OCI-LY7 (cell line): ENCODE measurements around the gene CTAG1A. TPM values are rescaled to one million over a fixed set of nuclear protein-coding genes. Genes with fewer than 3 reads are reported as not detected.
"Not testable (repeated sequence)": the region's sequence is repeated elsewhere in the genome, so short reads cannot be mapped to it uniquely, and the experiment has no call there.

ENCODE experiments used
- BruUV-seq: library from RNA; stranded (reverse); fragments of 400-500 nt; replicated peaks from 2 replicates; lab custom pipeline; 2021; lab: Mats Ljungman, UMichigan
- CTCF ChIA-PET: fragments of 300-600 bp; sonication (Branson Sonifier 250); formaldehyde crosslinking; loops from one replicate; lab custom pipeline; 2022; ENCODE audit warnings: antibody characterized with exemption; ENCODE audit not compliant: unreplicated experiment; lab: Charles Lee
- POLR2A ChIA-PET: fragments of 300-600 bp; sonication (Branson Sonifier 250); formaldehyde crosslinking; loops from one replicate; lab custom pipeline; 2022; ENCODE audit warnings: antibody characterized with exemption; lab: Charles Lee
- DNase-seq: peaks from one replicate; pipeline ENCODE4 v3.0.0-alpha.2; 2015; ENCODE audit warnings: low spot score
- H2AFZ ChIP-seq: fragments of 200-600 bp; sonication (generic), shearing (Covaris generic); 2 replicates; pipeline ENCODE4 v1.6.1; 2014; ENCODE audit warnings: mild to moderate bottlenecking, antibody characterized with exemption, low read length, moderate library complexity
- H3K27ac ChIP-seq: fragments of 200-600 bp; sonication (generic); 2 replicates; pipeline ENCODE4 v1.5.1; 2014; ENCODE audit warnings: mixed run types, low read depth, mild to moderate bottlenecking, moderate library complexity, low read length, inconsistent platforms; ENCODE audit not compliant: poor library complexity, severe bottlenecking
- H3K36me3 ChIP-seq: fragments of 200-600 bp; sonication (generic); 2 replicates; pipeline ENCODE4 v1.6.1; 2014; ENCODE audit warnings: mild to moderate bottlenecking, antibody characterized with exemption, low read length, moderate library complexity, mixed read lengths; ENCODE audit not compliant: insufficient read depth
- H3K4me1 ChIP-seq: fragments of 200-600 bp; sonication (generic); 2 replicates; pipeline ENCODE4 v1.5.1; 2014; ENCODE audit warnings: mild to moderate bottlenecking, low read length; ENCODE audit not compliant: insufficient read depth, poor library complexity, severe bottlenecking
- H3K4me2 ChIP-seq: fragments of 200-600 bp; sonication (generic); 2 replicates; pipeline ENCODE4 v1.6.1; 2014; ENCODE audit warnings: mild to moderate bottlenecking, low read length
- H3K4me3 ChIP-seq: fragments of 200-600 bp; sonication (generic); 2 replicates; pipeline ENCODE4 v1.5.1; 2014; ENCODE audit warnings: mild to moderate bottlenecking, low read depth, low read length; ENCODE audit not compliant: poor library complexity, severe bottlenecking
- H3K79me2 ChIP-seq: fragments of 200-600 bp; sonication (generic); 2 replicates; pipeline ENCODE4 v1.6.1; 2016; ENCODE audit warnings: low read depth, mild to moderate bottlenecking, low read length, moderate library complexity, mixed read lengths; ENCODE audit not compliant: insufficient read depth
- H3K9me2 ChIP-seq: fragments of 200-600 bp; sonication (generic); 2 replicates; pipeline ENCODE4 v1.6.1; 2016; ENCODE audit warnings: mild to moderate bottlenecking, low read length, mixed read lengths; ENCODE audit not compliant: insufficient read depth
- H3K9me3 ChIP-seq: fragments of 200-600 bp; sonication (generic); 2 replicates; pipeline ENCODE4 v1.6.1; 2014; ENCODE audit warnings: mild to moderate bottlenecking, mixed run types, low read length, mixed read lengths
- H4K20me1 ChIP-seq: fragments of 200-600 bp; sonication (generic); 2 replicates; pipeline ENCODE4 v1.6.1; 2014; ENCODE audit warnings: mild to moderate bottlenecking, antibody characterized with exemption, low read length, moderate library complexity, mixed read lengths; ENCODE audit not compliant: insufficient read depth
- EZH2phosphoT487 ChIP-seq: fragments of 200-600 bp; sonication (generic); IDR thresholded peaks from 2 replicates; pipeline ENCODE4 v1.6.1; 2018; ENCODE audit warnings: low read depth, borderline replicate concordance, mild to moderate bottlenecking, mixed run types, antibody characterized with exemption, low read length, moderate library complexity, mixed read lengths
- intact Hi-C: fragments of 100-400 bp; cut with micrococcal nuclease; formaldehyde crosslinking; loops from one replicate; pipeline ENCODE4 v1.10.0; 2022; ENCODE audit not compliant: unreplicated experiment
- total RNA-seq, 2 experiments: library from RNA; depleted of rRNA in 1 of 2; stranded (reverse); fragments of >200 nt in 1 of 2; shearing (Covaris generic) in 1 of 2; gene quantifications; 2 replicates each; pipeline ENCODE4 v1.2.3, GENCODE V29; 2014 to 2022
- TF ChIP-seq, protein P1 (sequence below): fragments of 200-600 bp; sonication (generic); conservative IDR thresholded peaks from 2 replicates; pipeline ENCODE4 v1.5.1; 2014; ENCODE audit warnings: mild to moderate bottlenecking, antibody characterized with exemption, low read length, moderate library complexity, mixed read lengths

The CTAG1A gene
- total RNA-seq, 2 experiments from 2014 or later: not detected

DNA sequence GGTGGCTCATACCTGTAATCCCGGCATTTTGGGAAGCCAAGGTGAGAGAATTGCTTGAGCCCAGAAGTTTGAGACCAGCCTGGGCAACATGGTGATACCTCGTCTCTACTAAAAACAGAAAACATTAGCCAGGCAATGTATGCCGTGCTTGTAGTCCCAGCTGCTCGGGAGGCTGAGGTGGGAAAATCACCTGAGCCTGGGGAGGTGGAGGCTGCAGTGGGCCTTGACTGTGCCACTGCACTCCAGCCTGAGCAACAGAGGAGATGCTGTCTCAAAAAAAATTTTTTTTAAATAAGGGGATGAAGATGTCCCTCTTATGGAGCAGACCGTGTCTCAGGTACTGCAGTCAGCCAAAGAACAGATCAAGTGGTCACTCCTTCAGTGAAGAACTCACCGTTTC is 20.6 kb downstream of the CTAG1A start:
- no peak overlapping the region for H2AFZ ChIP-seq
- H3K79me2 ChIP-seq: no peaks in the 10 kb centered on the region
- intact Hi-C loops: no loop called here
- H4K20me1 ChIP-seq: no peaks in the 10 kb centered on the region
- H3K9me3 ChIP-seq: no peaks in the 10 kb centered on the region
- H3K4me2 ChIP-seq: no peak overlapping the region
- no peak overlapping the region for H3K4me3 ChIP-seq
- H3K9me2 ChIP-seq: no peaks in the 10 kb centered on the region
- BruUV-seq: no TSS peak
- no peak overlapping the region for H3K27ac ChIP-seq
- no peak for DNase-seq
- CTCF ChIA-PET: no interaction called here
- POLR2A ChIA-PET: no interaction called here
- no peaks in the 10 kb centered on the region for H3K4me1 ChIP-seq
- TF ChIP-seq EZH2phosphoT487: no peak
- TF ChIP-seq, protein P1, sequence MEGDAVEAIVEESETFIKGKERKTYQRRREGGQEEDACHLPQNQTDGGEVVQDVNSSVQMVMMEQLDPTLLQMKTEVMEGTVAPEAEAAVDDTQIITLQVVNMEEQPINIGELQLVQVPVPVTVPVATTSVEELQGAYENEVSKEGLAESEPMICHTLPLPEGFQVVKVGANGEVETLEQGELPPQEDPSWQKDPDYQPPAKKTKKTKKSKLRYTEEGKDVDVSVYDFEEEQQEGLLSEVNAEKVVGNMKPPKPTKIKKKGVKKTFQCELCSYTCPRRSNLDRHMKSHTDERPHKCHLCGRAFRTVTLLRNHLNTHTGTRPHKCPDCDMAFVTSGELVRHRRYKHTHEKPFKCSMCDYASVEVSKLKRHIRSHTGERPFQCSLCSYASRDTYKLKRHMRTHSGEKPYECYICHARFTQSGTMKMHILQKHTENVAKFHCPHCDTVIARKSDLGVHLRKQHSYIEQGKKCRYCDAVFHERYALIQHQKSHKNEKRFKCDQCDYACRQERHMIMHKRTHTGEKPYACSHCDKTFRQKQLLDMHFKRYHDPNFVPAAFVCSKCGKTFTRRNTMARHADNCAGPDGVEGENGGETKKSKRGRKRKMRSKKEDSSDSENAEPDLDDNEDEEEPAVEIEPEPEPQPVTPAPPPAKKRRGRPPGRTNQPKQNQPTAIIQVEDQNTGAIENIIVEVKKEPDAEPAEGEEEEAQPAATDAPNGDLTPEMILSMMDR: no peak
- H3K36me3 ChIP-seq: no peaks in the 10 kb centered on the region

DNA sequence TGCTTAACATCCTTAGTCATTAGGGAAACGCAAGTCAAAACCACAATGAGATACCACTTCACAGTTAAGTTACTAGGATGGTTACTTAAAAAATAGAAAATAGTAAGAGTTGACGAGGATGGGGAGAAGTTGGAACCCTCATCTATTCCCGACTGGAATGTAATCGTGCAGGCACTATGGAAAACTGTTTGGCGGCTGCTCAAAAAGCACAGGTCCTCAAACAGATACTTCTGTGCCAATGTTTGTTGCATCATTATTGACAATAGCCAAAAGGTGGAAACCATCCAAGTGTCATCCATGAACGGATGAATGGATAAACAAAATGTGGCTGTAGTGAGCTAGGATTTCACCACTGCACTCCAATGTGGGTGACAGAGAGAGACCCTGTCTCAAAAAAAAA is 22.4 kb downstream of the CTAG1A start:
- BruUV-seq: no TSS peak
- no peak overlapping the region for H3K4me3 ChIP-seq
- TF ChIP-seq, protein P1: no peak
- no peak for TF ChIP-seq EZH2phosphoT487
- no peak overlapping the region for H3K27ac ChIP-seq
- CTCF ChIA-PET: no interaction called here
- intact Hi-C loops: no loop called here
- H4K20me1 ChIP-seq: no peaks in the 10 kb centered on the region
- no peaks in the 10 kb centered on the region for H3K36me3 ChIP-seq
- POLR2A ChIA-PET: no interaction called here
- H3K9me2 ChIP-seq: no peaks in the 10 kb centered on the region
- H3K4me1 ChIP-seq: no peaks in the 10 kb centered on the region
- H3K79me2 ChIP-seq: no peaks in the 10 kb centered on the region
- no peaks in the 10 kb centered on the region for H3K9me3 ChIP-seq
- no peak overlapping the region for H3K4me2 ChIP-seq
- no peak overlapping the region for H2AFZ ChIP-seq
- DNase-seq: no peak

DNA sequence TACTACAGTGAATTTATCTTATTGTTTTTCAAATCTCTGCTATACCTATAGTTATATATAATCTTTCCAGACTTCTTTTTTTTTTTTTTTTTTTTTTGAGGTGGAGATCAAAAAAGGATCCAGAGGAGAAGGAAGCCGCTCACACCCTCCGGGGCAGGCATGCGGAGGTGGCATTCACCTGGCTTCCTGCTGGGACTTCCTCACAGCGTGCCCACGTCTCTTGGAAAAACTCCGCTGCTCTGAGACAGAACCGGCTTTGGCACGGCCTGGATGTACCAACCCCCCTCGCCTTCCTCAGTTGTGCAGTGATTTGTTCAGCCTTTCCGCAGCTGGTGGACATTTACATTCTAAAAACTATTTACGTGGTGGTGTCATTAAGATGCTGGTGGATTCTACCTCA is 23.0 kb downstream of the CTAG1A start:
- H4K20me1 ChIP-seq, BruUV-seq, H3K4me2 ChIP-seq, H3K9me3 ChIP-seq, H3K4me1 ChIP-seq, H3K4me3 ChIP-seq, H2AFZ ChIP-seq, POLR2A ChIA-PET, H3K79me2 ChIP-seq, H3K9me2 ChIP-seq, H3K27ac ChIP-seq, DNase-seq, H3K36me3 ChIP-seq, CTCF ChIA-PET, intact Hi-C loops: not testable (repeated sequence)

DNA sequence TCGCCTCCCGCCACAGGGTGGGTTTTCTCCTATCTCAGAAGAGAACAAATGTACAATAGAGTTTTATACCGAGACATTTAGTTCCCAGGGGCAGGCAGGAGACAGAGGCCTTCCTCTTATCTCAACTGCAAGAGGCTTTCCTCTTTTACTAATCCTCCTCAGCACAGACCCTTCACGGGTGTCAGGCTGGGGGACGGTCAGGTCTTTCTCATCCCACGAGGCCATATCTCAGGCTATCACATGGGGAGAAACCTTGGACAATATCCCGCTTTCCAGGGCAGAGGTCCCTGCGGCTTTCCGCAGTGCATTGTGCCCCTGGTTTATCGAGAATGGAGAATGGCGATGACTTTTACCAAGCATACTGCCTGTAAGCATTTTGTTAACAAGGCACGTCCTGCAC is 23.9 kb downstream of the CTAG1A start:
- CTCF ChIA-PET, BruUV-seq, H3K27ac ChIP-seq, H4K20me1 ChIP-seq, H2AFZ ChIP-seq, POLR2A ChIA-PET, H3K36me3 ChIP-seq, H3K79me2 ChIP-seq, H3K4me1 ChIP-seq, H3K4me3 ChIP-seq, intact Hi-C loops, H3K4me2 ChIP-seq, DNase-seq, H3K9me3 ChIP-seq, H3K9me2 ChIP-seq: not testable (repeated sequence)

DNA sequence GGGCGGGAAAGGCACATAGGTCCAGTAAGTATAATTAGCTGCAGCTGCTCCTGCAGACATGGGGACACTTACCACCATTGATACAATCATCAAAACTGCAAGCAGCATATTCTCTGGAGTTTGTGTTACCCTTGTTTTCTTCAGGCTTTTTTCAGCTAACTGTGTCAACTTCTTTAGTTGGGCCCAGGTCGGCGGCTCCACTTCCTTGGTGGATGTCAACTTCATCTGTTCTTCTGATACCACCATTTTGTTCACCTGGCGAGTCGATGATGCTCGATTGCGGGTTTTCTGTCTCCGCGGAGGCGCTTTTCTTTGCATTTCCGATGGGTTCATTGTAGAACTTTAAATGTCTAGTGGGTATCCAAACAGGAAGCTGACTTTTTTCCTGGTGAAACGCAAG is 26.2 kb downstream of the CTAG1A start:
- DNase-seq, POLR2A ChIA-PET, intact Hi-C loops, BruUV-seq, H3K4me2 ChIP-seq, H3K4me1 ChIP-seq, H3K9me2 ChIP-seq, H3K9me3 ChIP-seq, H3K79me2 ChIP-seq, CTCF ChIA-PET, H3K4me3 ChIP-seq, H2AFZ ChIP-seq, H3K27ac ChIP-seq, H4K20me1 ChIP-seq, H3K36me3 ChIP-seq: not testable (repeated sequence)
